OCI-LY7 (cell line): Measurements from ENCODE around the gene PFKL.

Experiments used
- EZH2phosphoT487 ChIP-seq: fragments of 200-600 bp; sonication (generic); IDR thresholded peaks from 2 replicates; pipeline ENCODE4 v1.6.1; 2018; ENCODE audit warnings: low read depth, borderline replicate concordance, mild to moderate bottlenecking, mixed run types, antibody characterized with exemption, low read length, moderate library complexity, mixed read lengths
- TF ChIP-seq, protein P1 (sequence below): fragments of 200-600 bp; sonication (generic); conservative IDR thresholded peaks from 2 replicates; pipeline ENCODE4 v1.5.1; 2014; ENCODE audit warnings: mild to moderate bottlenecking, antibody characterized with exemption, low read length, moderate library complexity, mixed read lengths

GRCh38 chr21:44310628-44311507 is 11.0 kb downstream of the PFKL start:
- TF ChIP-seq, protein P1, sequence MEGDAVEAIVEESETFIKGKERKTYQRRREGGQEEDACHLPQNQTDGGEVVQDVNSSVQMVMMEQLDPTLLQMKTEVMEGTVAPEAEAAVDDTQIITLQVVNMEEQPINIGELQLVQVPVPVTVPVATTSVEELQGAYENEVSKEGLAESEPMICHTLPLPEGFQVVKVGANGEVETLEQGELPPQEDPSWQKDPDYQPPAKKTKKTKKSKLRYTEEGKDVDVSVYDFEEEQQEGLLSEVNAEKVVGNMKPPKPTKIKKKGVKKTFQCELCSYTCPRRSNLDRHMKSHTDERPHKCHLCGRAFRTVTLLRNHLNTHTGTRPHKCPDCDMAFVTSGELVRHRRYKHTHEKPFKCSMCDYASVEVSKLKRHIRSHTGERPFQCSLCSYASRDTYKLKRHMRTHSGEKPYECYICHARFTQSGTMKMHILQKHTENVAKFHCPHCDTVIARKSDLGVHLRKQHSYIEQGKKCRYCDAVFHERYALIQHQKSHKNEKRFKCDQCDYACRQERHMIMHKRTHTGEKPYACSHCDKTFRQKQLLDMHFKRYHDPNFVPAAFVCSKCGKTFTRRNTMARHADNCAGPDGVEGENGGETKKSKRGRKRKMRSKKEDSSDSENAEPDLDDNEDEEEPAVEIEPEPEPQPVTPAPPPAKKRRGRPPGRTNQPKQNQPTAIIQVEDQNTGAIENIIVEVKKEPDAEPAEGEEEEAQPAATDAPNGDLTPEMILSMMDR = peak; percentile 69
- no peak for TF ChIP-seq EZH2phosphoT487
